CD14-positive monocyte (primary cell): ENCODE results near the gene SMARCAD1. TPM values are rescaled to one million over a fixed set of nuclear protein-coding genes. Genes with fewer than 3 reads are reported as not detected.
A peak's percentile ranks its signal among the peaks of the same experiment; 100 is the strongest.
"Not testable (repeated sequence)": the region's sequence is repeated elsewhere in the genome, so short reads cannot be mapped to it uniquely, and the experiment has no call there.

Source experiments
- DNase-seq, 3 donors: peaks; one replicate each; pipeline ENCODE4 v3.0.0-alpha.2; 2011 to 2022
- H2AFZ ChIP-seq: 2 replicates; pipeline ENCODE4 v1.6.0; 2012; ENCODE audit warnings: mild to moderate bottlenecking, low read depth, low read length, inconsistent platforms; ENCODE audit not compliant: insufficient read depth, poor library complexity, severe bottlenecking
- H3K27ac ChIP-seq, 2 donors: 1 replicate in 1 of 2; 2 replicates in 1 of 2; pipeline ENCODE4 v1.5.1; 2012 to 2013; ENCODE audit warnings: low read length in 2 of 2, control low read depth in 1 of 2, inconsistent platforms in 1 of 2, low read depth in 1 of 2, mild to moderate bottlenecking in 1 of 2
- H3K27me3 ChIP-seq, 2 donors: one replicate each; pipeline versions ENCODE4 v1.6.0 to v1.6.1; 2011 to 2013; ENCODE audit warnings: low read length in 2 of 2; ENCODE audit not compliant: control insufficient read depth in 2 of 2, insufficient read depth in 2 of 2
- H3K36me3 ChIP-seq, 2 donors: replicated peaks in 1 of 2; 1 replicate in 1 of 2; 2 replicates in 1 of 2; pipeline versions ENCODE4 v1.5.1 to v1.6.1; 2012 to 2013; ENCODE audit warnings: low read length in 2 of 2, control low read depth in 1 of 2, inconsistent platforms in 1 of 2, mild to moderate bottlenecking in 1 of 2; ENCODE audit not compliant: insufficient read depth in 2 of 2, control insufficient read depth in 1 of 2
- H3K4me1 ChIP-seq, 2 donors: 1 replicate in 1 of 2; 2 replicates in 1 of 2; pipeline versions ENCODE4 v1.5.1 to v1.6.1; 2012 to 2013; ENCODE audit warnings: low read length in 2 of 2, control low read depth in 1 of 2, inconsistent platforms in 1 of 2, mild to moderate bottlenecking in 1 of 2, moderate library complexity in 1 of 2; ENCODE audit not compliant: insufficient read depth in 2 of 2, control insufficient read depth in 1 of 2
- H3K4me2 ChIP-seq: replicated peaks from 2 replicates; pipeline ENCODE3; 2012; ENCODE audit warnings: low read length, moderate library complexity, mild to moderate bottlenecking; ENCODE audit not compliant: poor library complexity, severe bottlenecking; ENCODE audit errors: extremely low read depth
- H3K4me3 ChIP-seq, 3 experiments: fragments of 200-600 bp in 1 of 3; sonication (generic) in 1 of 3; replicated peaks in 1 of 3; 1 replicate in 2 of 3; 2 replicates in 1 of 3; pipeline ENCODE4 v1.5.1; 2011 to 2013; ENCODE audit warnings: low read length in 3 of 3, mild to moderate bottlenecking in 3 of 3, control low read depth in 2 of 3, low read depth in 2 of 3, inconsistent platforms in 1 of 3, moderate library complexity in 1 of 3
- H3K79me2 ChIP-seq: 2 replicates; pipeline ENCODE4 v1.6.0; 2012; ENCODE audit warnings: mild to moderate bottlenecking, control low read depth, inconsistent platforms, low read length, moderate library complexity; ENCODE audit not compliant: insufficient read depth
- H3K9ac ChIP-seq: 2 replicates; pipeline ENCODE4 v1.6.0; 2017; ENCODE audit warnings: low read length, mild to moderate bottlenecking; ENCODE audit not compliant: insufficient read depth, poor library complexity, severe bottlenecking
- H3K9me3 ChIP-seq, 2 donors: replicated peaks in 1 of 2; 1 replicate in 1 of 2; 2 replicates in 1 of 2; pipeline versions ENCODE4 v1.5.1 to v1.6.1; 2012 to 2013; ENCODE audit warnings: low read length in 2 of 2, control low read depth in 1 of 2; ENCODE audit not compliant: control insufficient read depth in 1 of 2, insufficient read depth in 1 of 2
- H4K20me1 ChIP-seq: 2 replicates; pipeline ENCODE4 v1.6.0; 2012; ENCODE audit warnings: mild to moderate bottlenecking, low read length, control low read depth, moderate library complexity; ENCODE audit not compliant: insufficient read depth
- H3K27ac Mint-ChIP-seq, 7 donors: one replicate each; pipeline ENCODE4 v1.8.0; 2020; ENCODE audit warnings: mild to moderate bottlenecking in 7 of 7, mixed read lengths in 7 of 7, moderate library complexity in 6 of 7, inconsistent platforms in 2 of 7
- H3K27me3 Mint-ChIP-seq, 3 donors: one replicate each; pipeline ENCODE4 v1.8.0; 2021 to 2022; ENCODE audit warnings: low read depth in 3 of 3, mild to moderate bottlenecking in 3 of 3, mixed read lengths in 3 of 3, moderate library complexity in 3 of 3, inconsistent platforms in 1 of 3
- H3K36me3 Mint-ChIP-seq, 2 donors: one replicate each; pipeline ENCODE4 v1.8.0; 2020; ENCODE audit warnings: mixed read lengths in 2 of 2, inconsistent platforms in 1 of 2, mild to moderate bottlenecking in 1 of 2
- H3K4me1 Mint-ChIP-seq: one replicate; pipeline ENCODE4 v1.8.0; 2020; ENCODE audit warnings: mild to moderate bottlenecking, mixed read lengths
- H3K4me3 Mint-ChIP-seq, 2 donors: one replicate each; pipeline ENCODE4 v1.8.0; 2020; ENCODE audit warnings: mild to moderate bottlenecking in 2 of 2, mixed read lengths in 2 of 2, moderate library complexity in 1 of 2
- H3K9me3 Mint-ChIP-seq, 7 donors: one replicate each; pipeline ENCODE4 v1.8.0; 2020 to 2022; ENCODE audit warnings: mixed read lengths in 7 of 7, mild to moderate bottlenecking in 6 of 7, moderate library complexity in 6 of 7, inconsistent platforms in 2 of 7
- WGBS: methylation state at CpG from one replicate; pipeline ENCODE4 v1.1.5; 2013; ENCODE audit warnings: missing lambda C conversion rate; ENCODE audit not compliant: insufficient coverage; 5-methylcytosine and 5-hydroxymethylcytosine counted together
- intact Hi-C, 2 donors: fragments of 100-400 bp; cut with micrococcal nuclease; formaldehyde crosslinking; loops; one replicate each; pipeline versions ENCODE4 v1.15.0 to v1.15.1; 2023
- polyA plus RNA-seq, 3 donors: library from polyadenylated mRNA; depleted of rRNA in 1 of 3; unstranded in 2 of 3; stranded (reverse) in 1 of 3; fragments of 300-500 nt in 2 of 3; fragments of >200 nt in 1 of 3; fragmentation: Illumina TruSeq in 2 of 3; gene quantifications; 1 replicate in 2 of 3; 2 replicates in 1 of 3; pipeline ENCODE4 v1.2.3, GENCODE V29; 2012 to 2021
- TF ChIP-seq, protein P1 (sequence below): fragments of 200-600 bp; IDR thresholded peaks from one replicate; pipeline ENCODE4 v1.8.0; 2022; ENCODE audit warnings: antibody characterized with exemption, mild to moderate bottlenecking

SMARCAD1 gene
- polyA plus RNA-seq, 3 donors, result 4.9 to 7.0 (median 6.6) TPM

DNA sequence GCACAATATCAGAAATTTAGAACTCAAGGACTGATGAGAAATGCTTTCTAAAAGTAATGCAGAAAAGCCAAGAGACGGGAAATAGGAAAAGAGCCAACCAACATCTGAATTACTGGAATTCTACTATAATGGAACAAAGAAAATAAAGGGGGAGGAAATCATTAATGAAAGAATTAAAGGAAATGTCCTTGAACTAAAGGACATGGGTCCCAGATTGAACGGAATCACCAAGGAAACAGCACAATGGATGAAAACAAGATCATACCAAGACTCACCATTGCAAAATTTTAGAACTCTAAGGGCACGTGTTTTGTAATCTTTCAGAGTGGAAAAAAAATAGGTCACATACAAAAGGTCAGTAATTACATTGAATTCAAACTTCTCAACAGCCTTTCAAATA is 99.0 kb downstream of the SMARCAD1 start:
- Histone ChIP-seq H2AFZ (no peak overlapping the region), H3K27ac (no peak overlapping the region), H3K4me2 (no peak overlapping the region), H3K9me3 (no peaks in the 10 kb centered on the region), H3K4me3 (no peak overlapping the region), H3K79me2 (no peaks in the 10 kb centered on the region), H3K4me1 (no peaks in the 10 kb centered on the region), H3K27me3 (no peaks in the 10 kb centered on the region), H3K36me3 (no peaks in the 10 kb centered on the region), H3K9ac (no peak overlapping the region), H4K20me1 (no peaks in the 10 kb centered on the region)
- intact Hi-C loops, result no loop called here
- 80% methylated on average over 1 of the region's 3 CpGs for WGBS
- DNase-seq, result no peak
- Mint-ChIP-seq H3K4me1 (no peaks in the 10 kb centered on the region), H3K27me3 (peaks cover 0 to 1% (median 0%) of the 10 kb centered on the region in 3 donors), H3K36me3 (no peaks in the 10 kb centered on the region), H3K27ac (peak overlapping the region in 1 of 7 donors; percentile 21), H3K4me3 (no peak overlapping the region), H3K9me3 (peaks cover 0 to 6% (median 0%) of the 10 kb centered on the region in 7 donors)
- TF ChIP-seq, protein P1, sequence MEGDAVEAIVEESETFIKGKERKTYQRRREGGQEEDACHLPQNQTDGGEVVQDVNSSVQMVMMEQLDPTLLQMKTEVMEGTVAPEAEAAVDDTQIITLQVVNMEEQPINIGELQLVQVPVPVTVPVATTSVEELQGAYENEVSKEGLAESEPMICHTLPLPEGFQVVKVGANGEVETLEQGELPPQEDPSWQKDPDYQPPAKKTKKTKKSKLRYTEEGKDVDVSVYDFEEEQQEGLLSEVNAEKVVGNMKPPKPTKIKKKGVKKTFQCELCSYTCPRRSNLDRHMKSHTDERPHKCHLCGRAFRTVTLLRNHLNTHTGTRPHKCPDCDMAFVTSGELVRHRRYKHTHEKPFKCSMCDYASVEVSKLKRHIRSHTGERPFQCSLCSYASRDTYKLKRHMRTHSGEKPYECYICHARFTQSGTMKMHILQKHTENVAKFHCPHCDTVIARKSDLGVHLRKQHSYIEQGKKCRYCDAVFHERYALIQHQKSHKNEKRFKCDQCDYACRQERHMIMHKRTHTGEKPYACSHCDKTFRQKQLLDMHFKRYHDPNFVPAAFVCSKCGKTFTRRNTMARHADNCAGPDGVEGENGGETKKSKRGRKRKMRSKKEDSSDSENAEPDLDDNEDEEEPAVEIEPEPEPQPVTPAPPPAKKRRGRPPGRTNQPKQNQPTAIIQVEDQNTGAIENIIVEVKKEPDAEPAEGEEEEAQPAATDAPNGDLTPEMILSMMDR, result no peak

DNA sequence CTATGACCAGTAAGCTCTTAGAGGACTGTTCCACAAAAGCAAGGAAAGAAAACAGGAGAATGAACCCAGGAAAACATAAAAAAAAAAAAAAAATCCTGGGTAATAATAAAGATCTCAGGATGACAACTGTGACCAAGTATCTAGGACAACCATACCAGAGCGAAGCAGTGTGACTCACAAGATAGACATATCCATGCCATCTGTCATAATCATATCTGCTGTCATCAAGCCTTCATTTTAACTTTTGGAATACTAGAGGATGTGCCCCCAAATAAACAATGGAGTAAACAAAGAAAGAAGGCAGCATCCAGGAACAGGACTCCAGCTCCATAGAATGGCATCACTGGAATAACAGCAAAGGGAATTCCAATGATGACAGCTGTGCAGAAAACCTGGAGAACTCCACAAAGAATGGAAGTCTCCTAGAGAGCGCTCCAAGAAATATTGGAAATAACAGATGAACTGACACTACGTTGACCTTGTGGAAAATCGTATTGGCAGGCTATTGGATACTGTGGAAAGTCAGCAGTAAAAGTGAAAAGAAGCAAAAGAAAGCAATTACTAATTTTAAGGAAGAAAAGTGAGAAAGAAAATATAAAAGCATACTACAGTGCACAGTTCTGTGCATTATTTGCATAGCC is 99.7 kb downstream of the SMARCAD1 start:
- no peaks in the 10 kb centered on the region for H3K36me3 ChIP-seq
- no peak overlapping the region for H2AFZ ChIP-seq
- no peak overlapping the region for H3K4me3 ChIP-seq
- H3K4me1 ChIP-seq, result no peaks in the 10 kb centered on the region
- 90% methylated on average over 2 of the region's 4 CpGs for WGBS
- no peak overlapping the region for H3K9ac ChIP-seq
- Mint-ChIP-seq H3K4me3 (no peak overlapping the region), H3K4me1 (no peaks in the 10 kb centered on the region), H3K27me3 (peaks cover 0 to 1% (median 0%) of the 10 kb centered on the region in 3 donors), H3K36me3 (no peaks in the 10 kb centered on the region), H3K9me3 (peaks cover 0 to 10% (median 3%) of the 10 kb centered on the region in 7 donors), H3K27ac (no peak overlapping the region)
- H3K27ac ChIP-seq, result no peak overlapping the region
- no peak for DNase-seq
- H3K27me3 ChIP-seq, result no peaks in the 10 kb centered on the region
- TF ChIP-seq, protein P1, result no peak
- no peaks in the 10 kb centered on the region for H4K20me1 ChIP-seq
- no peaks in the 10 kb centered on the region for H3K9me3 ChIP-seq
- no peak overlapping the region for H3K4me2 ChIP-seq
- intact Hi-C loops, result no loop called here
- H3K79me2 ChIP-seq, result no peaks in the 10 kb centered on the region

DNA sequence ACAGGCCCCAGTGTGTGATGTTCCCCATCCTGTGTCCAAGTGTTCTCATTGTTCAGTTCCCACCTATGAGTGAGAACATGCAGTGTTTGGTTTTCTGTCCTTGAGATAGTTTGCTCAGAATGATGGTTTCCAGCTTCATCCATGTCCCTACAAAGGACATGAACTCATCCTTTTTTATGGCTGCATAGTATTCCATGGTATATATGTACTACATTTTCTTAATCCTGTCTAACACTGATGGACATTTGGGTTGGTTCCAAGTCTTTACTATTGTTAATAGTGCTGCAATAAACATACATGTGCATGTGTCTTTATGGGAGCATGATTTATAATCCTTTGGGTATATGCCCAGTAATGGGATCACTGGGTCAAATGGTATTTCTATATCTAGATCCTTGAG is 112.3 kb downstream of the SMARCAD1 start:
- H3K36me3 Mint-ChIP-seq, H3K4me1 Mint-ChIP-seq, H3K27me3 Mint-ChIP-seq, H3K4me2 ChIP-seq, H3K9ac ChIP-seq, H3K9me3 ChIP-seq, H3K4me3 Mint-ChIP-seq, H3K4me1 ChIP-seq, H4K20me1 ChIP-seq, H3K79me2 ChIP-seq, H3K27me3 ChIP-seq, H3K27ac Mint-ChIP-seq, intact Hi-C loops, H3K36me3 ChIP-seq, H3K4me3 ChIP-seq, H2AFZ ChIP-seq, DNase-seq, H3K27ac ChIP-seq: not testable (repeated sequence)
- H3K9me3 Mint-ChIP-seq, result peaks cover 5 to 31% (median 16%) of the 10 kb centered on the region in 7 donors
